ENCODE measurements around the gene IGDCC3.
A peak's percentile ranks its signal among the peaks of the same experiment; 100 is the strongest.

The IGDCC3 gene

GRCh38 chr15:65290228-65290627, 87.6 kb downstream of the IGDCC3 start:
- DNase-seq (ENCODE audit: low spot score), result no peak

DNA sequence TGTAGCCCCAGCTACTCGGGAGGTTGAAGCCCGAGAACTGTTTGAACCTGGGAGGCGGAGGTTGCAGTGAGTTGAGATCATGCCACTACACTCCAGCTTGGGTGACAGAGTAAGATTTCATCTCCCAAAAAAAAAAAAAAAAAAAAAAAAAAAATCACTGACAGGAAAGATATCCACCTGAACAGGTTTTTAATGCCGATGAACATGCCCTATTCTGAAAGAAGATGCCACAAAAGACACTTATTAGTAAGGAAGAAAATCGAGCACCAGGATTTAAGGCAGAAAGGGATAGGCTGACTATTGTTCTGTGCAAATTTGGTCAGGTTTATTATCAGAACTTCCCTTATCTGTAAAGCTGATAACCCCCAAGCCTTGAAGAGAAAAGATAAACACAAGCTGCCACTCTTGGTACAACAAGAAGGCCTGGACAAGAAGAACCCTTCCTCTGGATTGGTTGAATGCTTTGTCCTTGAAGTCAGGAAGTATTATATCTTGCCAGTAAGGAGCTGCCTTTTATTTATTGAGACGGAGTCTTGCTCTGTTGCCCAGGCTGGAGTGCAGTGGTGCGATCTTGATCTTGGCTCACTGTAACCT, 88.4 kb downstream of the IGDCC3 start:
- no peak for DNase-seq (ENCODE audit: low spot score)

- no peak for DNase-seq (ENCODE audit: low spot score)
These were observed 90.3 kb downstream of the IGDCC3 start for GRCh38 chr15:65287520-65287855.

DNA sequence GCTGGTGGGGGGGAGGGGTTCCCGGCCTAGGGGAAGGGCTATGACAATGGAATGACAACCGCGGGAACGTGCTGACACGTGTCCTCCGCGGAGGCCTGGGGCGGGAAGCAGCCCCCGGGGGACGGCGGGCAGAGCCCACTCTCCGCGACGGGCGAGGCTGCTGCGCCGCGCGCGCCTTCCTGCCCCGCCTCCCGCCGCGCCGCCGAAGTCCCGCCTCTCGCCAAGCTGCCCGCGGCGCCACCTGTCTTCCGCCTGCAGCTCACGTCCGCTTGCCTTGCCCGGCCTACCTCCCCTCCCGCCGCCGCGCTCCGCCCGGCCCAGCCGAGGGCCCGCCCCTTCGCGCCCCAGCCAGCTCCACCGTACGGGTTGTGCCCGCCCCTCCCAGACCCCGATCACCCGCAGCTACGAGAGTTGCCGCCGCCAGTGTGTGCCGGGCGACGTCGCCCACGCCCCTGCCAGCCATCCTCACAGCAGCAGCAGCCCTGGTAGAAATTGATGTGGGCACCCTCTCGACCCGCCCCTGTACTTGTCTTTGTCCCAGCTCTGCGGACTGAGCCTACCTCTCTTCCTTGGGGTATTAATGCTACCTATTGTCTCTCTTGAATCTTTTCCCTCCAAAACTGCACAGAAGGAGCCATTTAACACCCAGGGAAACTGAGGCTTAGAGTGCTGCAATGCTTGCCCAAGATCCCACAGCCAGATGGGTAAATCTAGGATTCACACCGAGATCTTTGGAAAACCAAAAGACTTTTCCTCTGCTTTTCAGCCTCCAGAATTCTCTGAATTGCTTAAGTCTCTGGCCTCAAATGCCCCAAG, 90.9 kb downstream of the IGDCC3 start, which contains the start of gene PARP16:
TSS of gene PARP16 (minus strand) at position 180 of the 816 bp plus-strand sequence. CDS start 457 bp downstream, outside the sequence.
- DNase-seq (ENCODE audit: low spot score), result peak; percentile 97

DNA sequence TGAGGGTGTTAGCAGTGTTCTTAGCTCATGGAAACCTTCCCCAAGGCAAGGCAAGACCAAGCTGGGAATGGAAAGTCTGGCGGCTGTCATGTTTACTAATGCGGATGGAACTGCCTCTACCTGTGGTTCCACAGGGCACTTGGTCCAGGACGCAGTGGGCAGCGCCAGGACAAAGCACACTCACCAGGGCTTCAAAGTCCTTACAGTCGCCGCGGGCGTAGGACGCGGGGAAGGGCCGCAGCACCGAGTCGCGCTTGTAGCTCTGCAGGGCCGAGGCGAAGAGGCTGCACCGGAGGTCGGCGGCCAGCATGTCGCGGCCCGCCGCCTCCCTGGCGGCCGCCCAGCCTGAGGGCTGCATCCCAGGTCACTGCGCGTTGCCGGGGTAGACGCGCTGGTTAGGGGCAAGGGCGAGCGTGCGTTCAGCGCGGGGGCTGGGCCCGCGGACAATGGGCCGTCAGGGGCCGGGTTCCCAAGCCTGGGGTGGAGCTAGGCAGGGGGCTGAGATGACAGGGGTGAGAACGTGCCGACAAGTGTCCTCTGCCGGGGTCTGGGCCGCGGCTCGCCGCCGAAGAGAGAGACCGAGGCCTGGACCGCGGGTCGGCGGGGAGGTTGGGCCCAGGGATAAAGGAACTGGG, 91.6 kb downstream of the IGDCC3 start:
- DNase-seq (ENCODE audit: low spot score), result peak; percentile 48

GRCh38 chr15:65285291-65286068, 92.3 kb downstream of the IGDCC3 start:
- no peak for DNase-seq (ENCODE audit: low spot score)

DNA sequence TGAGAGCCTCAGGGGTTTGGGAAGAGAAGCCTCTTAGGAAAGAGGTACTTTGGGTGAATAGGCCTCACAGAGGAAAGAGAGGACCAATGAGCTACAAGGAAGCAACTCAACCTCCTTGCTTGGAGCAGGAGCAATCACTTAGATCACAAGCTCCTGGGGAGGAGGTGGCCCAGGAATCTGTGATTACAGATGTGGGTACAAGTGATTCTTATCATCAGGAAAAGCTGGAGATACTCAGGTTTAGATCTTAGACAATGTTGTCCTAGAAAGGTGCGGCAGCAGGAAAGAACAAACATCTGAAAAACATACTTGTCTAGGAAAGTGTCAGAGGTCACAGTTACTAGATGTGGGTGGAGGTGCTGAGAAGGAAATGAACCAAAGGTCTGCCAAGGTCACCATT, 99.3 kb downstream of the IGDCC3 start:
- DNase-seq (ENCODE audit: low spot score), result no peak
